K562 (cell line): ENCODE data around the gene SLC2A4RG. TPM values are rescaled to one million over a fixed set of nuclear protein-coding genes. Genes with fewer than 3 reads are reported as not detected.
A peak's percentile ranks its signal among the peaks of the same experiment; 100 is the strongest.

ENCODE experiments used
- DACH1 ChIP-seq: fragments of 450-650 bp; IDR thresholded peaks from 2 replicates; pipeline ENCODE4 v1.6.1; 2018; ENCODE audit not compliant: partially characterized antibody
- FOXJ2 ChIP-seq: fragments of 200-800 bp; sonication (Bioruptor generic); IDR thresholded peaks from 2 replicates; pipeline ENCODE4 v1.6.1; 2016; ENCODE audit warnings: missing genetic modification characterization, missing compliant biosample characterization
- HDAC8 ChIP-seq: fragments of 450-650 bp; IDR thresholded peaks from 2 replicates; pipeline ENCODE4 v1.6.1; 2016; ENCODE audit warnings: mild to moderate bottlenecking, missing genetic modification characterization, moderate library complexity, missing compliant biosample characterization
- HMGXB4 ChIP-seq: sonication (generic); formaldehyde crosslinking; IDR thresholded peaks from 2 replicates; pipeline ENCODE4 v1.8.1; 2023; ENCODE audit warnings: mild to moderate bottlenecking, missing genetic modification reagents
- KLF1 ChIP-seq: fragments of 450-650 bp; IDR thresholded peaks from 2 replicates; pipeline ENCODE4 v1.6.1; 2016; ENCODE audit warnings: missing genetic modification characterization, missing compliant biosample characterization
- MCM2 ChIP-seq: fragments of 450-650 bp; IDR thresholded peaks from 2 replicates; pipeline ENCODE4 v1.6.1; 2017; ENCODE audit warnings: low read depth, mild to moderate bottlenecking
- NCOA2 ChIP-seq, 2 experiments: fragments of 450-650 bp; IDR thresholded peaks; 2 replicates each; pipeline ENCODE4 v1.6.1; 2018; ENCODE audit warnings: mild to moderate bottlenecking in 2 of 2, moderate library complexity in 1 of 2; ENCODE audit not compliant: partially characterized antibody in 2 of 2
- PATZ1 ChIP-seq: fragments of 250-450 bp; sonication (Bioruptor Pico); IDR thresholded peaks from 2 replicates; pipeline ENCODE4 v1.5.0; 2020; ENCODE audit warnings: mild to moderate bottlenecking, borderline replicate concordance
- SFPQ ChIP-seq: fragments of 200-400 bp; formaldehyde crosslinking; IDR thresholded peaks from 2 replicates; pipeline ENCODE4 v1.6.1; 2017; ENCODE audit warnings: mild to moderate bottlenecking, low read depth, low read length, moderate library complexity
- SUPT5H ChIP-seq: fragments of 450-650 bp; IDR thresholded peaks from 2 replicates; pipeline ENCODE4 v1.6.1; 2016
- THRAP3 ChIP-seq: fragments of 450-650 bp; IDR thresholded peaks from 2 replicates; pipeline ENCODE4 v1.6.1; 2016; ENCODE audit warnings: mild to moderate bottlenecking, inconsistent platforms, borderline replicate concordance
- XRCC4 ChIP-seq: IDR thresholded peaks from one replicate; pipeline ENCODE4 v1.6.1; 2011; ENCODE audit not compliant: insufficient read depth, insufficient read length; ENCODE audit errors: extremely low read depth
- ZBTB8A ChIP-seq: fragments of 450-650 bp; IDR thresholded peaks from 2 replicates; pipeline ENCODE4 v1.6.1; 2018; ENCODE audit warnings: mild to moderate bottlenecking, moderate library complexity; ENCODE audit not compliant: partially characterized antibody
- ZNF263 ChIP-seq: sonication (generic); formaldehyde crosslinking; IDR thresholded peaks from 2 replicates; pipeline ENCODE4 v1.8.0; 2022; ENCODE audit warnings: mild to moderate bottlenecking, missing genetic modification reagents, borderline replicate concordance
- ZNF282 ChIP-seq: sonication (generic); formaldehyde crosslinking; IDR thresholded peaks from 2 replicates; pipeline ENCODE4 v1.8.1; 2023; ENCODE audit warnings: missing genetic modification reagents
- polyA plus RNA-seq, 8 experiments: library from polyadenylated mRNA; depleted of rRNA in 4 of 8; stranded (reverse) in 5 of 8; unstranded in 3 of 8; fragments of >200 nt; fragmentation: Nextera tagmentation in 2 of 8; fragmentation: Illumina TruSeq in 1 of 8; extraction: Ambion mirVana in 2 of 8; extraction: Trizol in 1 of 8; gene quantifications; 2 replicates each; pipeline versions ENCODE4 v1.2.1 to v1.2.3, GENCODE V29; 2011 to 2014; ENCODE audit warnings: inconsistent platforms in 1 of 8, missing spikeins in 1 of 8
- total RNA-seq, 7 experiments: library from RNA; depleted of rRNA in 6 of 7; stranded (reverse); fragments of >200 nt in 6 of 7; fragmentation: Illumina TruSeq in 2 of 7; extraction: Trizol in 2 of 7; gene quantifications; 2 replicates each; pipeline versions ENCODE4 v1.2.1 to v1.2.3, GENCODE V29; 2011 to 2021; ENCODE audit warnings: low replicate concordance in 1 of 7
- TF ChIP-seq, protein P1 (sequence below): fragments of 450-650 bp; IDR thresholded peaks from 2 replicates; pipeline ENCODE4 v1.6.1; 2016; ENCODE audit warnings: mild to moderate bottlenecking
- TF ChIP-seq, protein P2 (sequence below): fragments of 250-450 bp; sonication (Bioruptor Pico); IDR thresholded peaks from 2 replicates; pipeline ENCODE4 v1.5.0; 2022; ENCODE audit warnings: mild to moderate bottlenecking

Gene SLC2A4RG
- total and polyA plus RNA-seq, 9 of the 15 experiments (the other 6 are each of a cell fraction or from before 2014, with no cell fraction given), result 0.34 to 97.3 (median 26.5) TPM

DNA sequence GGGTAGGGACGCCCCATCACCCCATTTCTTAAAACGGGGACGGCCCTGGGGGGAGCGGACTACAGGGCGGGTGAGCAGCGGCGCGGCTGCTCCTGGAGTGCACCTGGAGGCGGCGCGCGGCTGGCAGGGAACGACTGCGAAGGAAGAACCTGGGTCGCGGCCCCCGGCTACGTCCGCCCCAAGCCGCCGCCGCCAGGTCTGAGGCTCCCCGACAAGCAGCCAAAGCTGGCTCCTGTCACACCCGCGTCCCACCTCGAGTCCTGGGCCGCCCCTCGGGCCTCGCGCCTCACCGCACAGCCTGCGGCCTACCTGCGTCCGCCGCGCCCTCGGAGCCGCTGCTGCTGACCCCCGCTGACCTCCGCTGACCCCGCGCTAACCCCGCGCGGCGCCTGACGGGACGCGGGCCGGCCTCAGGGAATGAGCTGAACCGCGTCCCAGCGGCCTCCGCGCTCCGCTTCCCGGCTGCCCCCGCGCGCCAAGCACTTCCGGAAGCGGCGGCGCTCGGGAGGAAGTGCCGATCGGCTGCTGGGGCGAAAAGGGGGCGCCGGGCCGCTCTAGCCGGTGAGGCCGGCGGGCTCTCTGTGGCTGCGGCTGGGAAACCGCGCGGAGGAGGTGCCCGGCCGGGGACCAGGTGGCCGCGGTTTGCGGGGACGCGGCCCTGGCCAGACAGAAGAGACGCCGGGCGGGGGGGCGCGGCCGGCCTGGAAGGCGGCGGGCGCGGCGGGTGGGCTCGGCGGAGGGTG lies 31.8 kb upstream of the SLC2A4RG start, which contains the start of the genes ARFRP1 and ZGPAT (continued):
- TF ChIP-seq, protein P1, sequence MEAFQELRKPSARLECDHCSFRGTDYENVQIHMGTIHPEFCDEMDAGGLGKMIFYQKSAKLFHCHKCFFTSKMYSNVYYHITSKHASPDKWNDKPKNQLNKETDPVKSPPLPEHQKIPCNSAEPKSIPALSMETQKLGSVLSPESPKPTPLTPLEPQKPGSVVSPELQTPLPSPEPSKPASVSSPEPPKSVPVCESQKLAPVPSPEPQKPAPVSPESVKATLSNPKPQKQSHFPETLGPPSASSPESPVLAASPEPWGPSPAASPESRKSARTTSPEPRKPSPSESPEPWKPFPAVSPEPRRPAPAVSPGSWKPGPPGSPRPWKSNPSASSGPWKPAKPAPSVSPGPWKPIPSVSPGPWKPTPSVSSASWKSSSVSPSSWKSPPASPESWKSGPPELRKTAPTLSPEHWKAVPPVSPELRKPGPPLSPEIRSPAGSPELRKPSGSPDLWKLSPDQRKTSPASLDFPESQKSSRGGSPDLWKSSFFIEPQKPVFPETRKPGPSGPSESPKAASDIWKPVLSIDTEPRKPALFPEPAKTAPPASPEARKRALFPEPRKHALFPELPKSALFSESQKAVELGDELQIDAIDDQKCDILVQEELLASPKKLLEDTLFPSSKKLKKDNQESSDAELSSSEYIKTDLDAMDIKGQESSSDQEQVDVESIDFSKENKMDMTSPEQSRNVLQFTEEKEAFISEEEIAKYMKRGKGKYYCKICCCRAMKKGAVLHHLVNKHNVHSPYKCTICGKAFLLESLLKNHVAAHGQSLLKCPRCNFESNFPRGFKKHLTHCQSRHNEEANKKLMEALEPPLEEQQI, result no peak
- no peak for TF ChIP-seq MCM2
- peak; percentile 41; the same call in 1 of the 2 replicates for TF ChIP-seq HDAC8 (tag)
- TF ChIP-seq FOXJ2, result no peak
- TF ChIP-seq KLF1 (tag), result peak; percentile 66; the same call in 1 of the 2 replicates
- TF ChIP-seq ZNF263, result peak; percentile 70
- TF ChIP-seq ZBTB8A, result no peak
- no peak for TF ChIP-seq PATZ1 (CRISPR knock-in tag)
- no peak for TF ChIP-seq THRAP3
- TF ChIP-seq SUPT5H, result peak; percentile 61
- TF ChIP-seq SFPQ, result no peak
- 0 out of 2 replicates have a peak, but pooled peaks have one; percentile 22 for TF ChIP-seq ZNF282 (CRISPR knock-in tag)
- TF ChIP-seq, protein P2, sequence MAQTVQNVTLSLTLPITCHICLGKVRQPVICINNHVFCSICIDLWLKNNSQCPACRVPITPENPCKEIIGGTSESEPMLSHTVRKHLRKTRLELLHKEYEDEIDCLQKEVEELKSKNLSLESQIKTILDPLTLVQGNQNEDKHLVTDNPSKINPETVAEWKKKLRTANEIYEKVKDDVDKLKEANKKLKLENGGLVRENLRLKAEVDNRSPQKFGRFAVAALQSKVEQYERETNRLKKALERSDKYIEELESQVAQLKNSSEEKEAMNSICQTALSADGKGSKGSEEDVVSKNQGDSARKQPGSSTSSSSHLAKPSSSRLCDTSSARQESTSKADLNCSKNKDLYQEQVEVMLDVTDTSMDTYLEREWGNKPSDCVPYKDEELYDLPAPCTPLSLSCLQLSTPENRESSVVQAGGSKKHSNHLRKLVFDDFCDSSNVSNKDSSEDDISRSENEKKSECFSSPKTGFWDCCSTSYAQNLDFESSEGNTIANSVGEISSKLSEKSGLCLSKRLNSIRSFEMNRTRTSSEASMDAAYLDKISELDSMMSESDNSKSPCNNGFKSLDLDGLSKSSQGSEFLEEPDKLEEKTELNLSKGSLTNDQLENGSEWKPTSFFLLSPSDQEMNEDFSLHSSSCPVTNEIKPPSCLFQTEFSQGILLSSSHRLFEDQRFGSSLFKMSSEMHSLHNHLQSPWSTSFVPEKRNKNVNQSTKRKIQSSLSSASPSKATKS (CRISPR knock-in tag), result no peak
- TF ChIP-seq DACH1, result no peak
- no peak for TF ChIP-seq XRCC4
- no peak for TF ChIP-seq HMGXB4
- no peak for TF ChIP-seq NCOA2 (IDR thresholded peaks at IDR 0.05; ENCODE audit: partially characterized antibody in 2 of 2)
